ENCODE results near the gene CYSRT1.

Gene CYSRT1, protein sequence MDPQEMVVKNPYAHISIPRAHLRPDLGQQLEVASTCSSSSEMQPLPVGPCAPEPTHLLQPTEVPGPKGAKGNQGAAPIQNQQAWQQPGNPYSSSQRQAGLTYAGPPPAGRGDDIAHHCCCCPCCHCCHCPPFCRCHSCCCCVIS

GRCh38 chr9:137224830-137225694, at the start of gene CYSRT1:
Gene CYSRT1 (plus strand): TSS chr9:137225174. CDS start chr9:137225622, 448 bp downstream.
- no peak for DNase-seq

DNA sequence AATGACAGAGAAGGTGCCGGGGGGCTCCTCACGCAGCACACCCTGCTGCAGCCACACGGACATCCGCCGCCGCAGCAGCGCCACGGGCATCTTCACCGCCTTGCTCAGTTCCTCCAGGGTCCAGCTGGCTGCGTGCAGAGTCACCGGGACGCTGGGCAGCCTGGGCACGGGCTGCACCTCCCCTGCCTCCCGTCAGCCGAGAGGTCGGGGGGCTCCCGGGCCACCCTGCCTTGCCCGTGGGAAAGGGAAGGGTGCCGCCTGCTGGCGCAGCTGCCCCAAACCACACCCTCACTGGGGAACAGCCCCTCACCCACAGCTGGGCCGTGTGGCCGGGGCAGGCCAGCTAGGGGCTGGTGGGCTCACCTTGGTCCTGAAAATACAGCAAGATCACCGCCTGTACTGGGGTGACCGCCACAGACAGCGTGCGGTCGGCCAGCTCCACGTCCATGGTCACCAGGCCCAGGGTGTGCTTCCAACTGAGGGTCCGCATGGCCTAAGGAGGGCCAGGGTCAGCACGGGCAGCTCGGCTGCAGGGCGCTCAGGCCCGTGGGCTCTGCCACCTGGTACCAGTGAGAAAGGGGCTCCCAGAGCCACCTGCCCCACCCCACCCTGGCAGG, 49.5 kb upstream of the CYSRT1 start:
- DNase-seq, result no peak

GRCh38 chr9:137176302-137177182, 48.4 kb upstream of the CYSRT1 start:
- DNase-seq, result no peak

GRCh38 chr9:137178201-137178938, 46.6 kb upstream of the CYSRT1 start:
- no peak for DNase-seq

DNA sequence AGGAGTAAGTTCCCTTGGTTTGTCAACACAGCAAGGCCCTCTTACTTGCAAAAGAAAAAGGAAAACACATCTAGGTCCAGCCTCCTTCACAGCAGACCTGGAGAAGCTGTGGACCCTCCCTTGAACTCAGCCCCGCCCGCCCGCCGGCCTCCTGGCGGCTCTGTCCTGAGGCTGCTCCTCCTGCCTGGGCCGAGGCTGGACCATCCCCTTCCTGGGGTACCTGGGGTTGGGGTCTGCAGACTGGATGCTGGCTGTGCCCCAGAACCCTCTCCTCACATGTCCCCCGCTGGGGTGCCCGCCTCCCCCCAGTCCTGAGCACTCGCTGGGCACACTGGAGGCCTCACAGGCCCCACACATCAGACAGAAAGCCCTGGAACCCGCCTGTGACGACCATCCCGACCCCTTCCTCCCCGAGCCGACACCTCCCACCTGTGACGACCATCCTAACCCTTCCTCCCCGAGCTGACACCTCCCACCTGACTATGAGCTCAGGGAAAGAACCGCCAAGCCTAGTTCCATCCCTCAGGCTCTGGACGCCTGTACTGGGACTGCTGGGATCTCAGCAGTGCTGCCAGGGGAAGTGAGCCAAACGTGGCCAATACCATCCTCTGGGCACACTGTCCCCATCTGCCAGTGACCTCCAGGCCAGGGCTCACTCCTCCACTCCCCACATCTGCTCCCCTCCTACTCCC, 45.9 kb upstream of the CYSRT1 start:
- DNase-seq, result no peak

- no peak for DNase-seq
These were observed 45.2 kb upstream of the CYSRT1 start for GRCh38 chr9:137179761-137180160.

GRCh38 chr9:137180491-137180890, 44.5 kb upstream of the CYSRT1 start:
- no peak for DNase-seq

DNA sequence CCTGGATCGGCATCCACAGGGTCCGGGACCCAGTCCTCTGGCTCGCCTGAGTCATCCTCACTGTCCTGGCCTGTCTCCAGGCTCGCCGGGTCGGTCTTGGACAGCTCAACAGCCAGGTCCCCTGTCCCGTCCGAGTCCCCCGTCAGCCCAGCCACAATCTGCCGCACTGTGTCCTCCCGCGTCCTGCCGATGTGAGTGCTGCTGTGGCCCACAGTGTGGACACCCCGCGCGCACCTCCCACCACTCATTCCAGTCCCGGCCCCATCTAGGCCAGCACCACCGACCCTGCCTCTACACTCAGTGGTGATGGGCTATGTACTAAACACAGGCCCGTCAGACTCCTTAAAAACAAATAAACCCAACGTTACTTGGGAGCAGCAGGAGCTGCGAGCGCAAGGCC, 43.3 kb upstream of the CYSRT1 start:
- no peak for DNase-seq

- DNase-seq, result no peak
These were observed 42.1 kb upstream of the CYSRT1 start for GRCh38 chr9:137182836-137183235.

- no peak for DNase-seq
These were observed 40.9 kb upstream of the CYSRT1 start for GRCh38 chr9:137183980-137184595.

- no peak for DNase-seq
These were observed 39.9 kb upstream of the CYSRT1 start for GRCh38 chr9:137184881-137185660.

- no peak for DNase-seq
These were observed 39.1 kb upstream of the CYSRT1 start for GRCh38 chr9:137185921-137186320.

DNA sequence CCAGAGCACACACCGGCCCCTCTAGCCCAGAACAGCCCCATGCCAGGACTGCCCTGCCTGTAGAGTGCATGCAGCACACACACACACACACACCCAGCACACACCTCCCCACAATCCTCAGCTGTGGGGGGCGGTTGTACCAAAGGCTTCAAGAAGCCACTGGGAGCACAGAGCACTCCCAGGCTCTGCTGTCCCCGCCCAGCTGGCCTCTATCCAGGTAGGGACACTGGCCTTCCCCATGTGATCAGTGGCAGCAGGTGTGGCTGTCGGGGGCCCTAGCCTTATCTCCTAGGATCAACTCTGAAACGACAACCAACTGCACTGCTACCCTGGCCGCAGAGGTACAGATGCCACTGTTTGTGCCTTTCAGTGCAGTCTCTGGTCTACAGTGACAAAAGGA, 38.6 kb upstream of the CYSRT1 start:
- no peak for DNase-seq

DNA sequence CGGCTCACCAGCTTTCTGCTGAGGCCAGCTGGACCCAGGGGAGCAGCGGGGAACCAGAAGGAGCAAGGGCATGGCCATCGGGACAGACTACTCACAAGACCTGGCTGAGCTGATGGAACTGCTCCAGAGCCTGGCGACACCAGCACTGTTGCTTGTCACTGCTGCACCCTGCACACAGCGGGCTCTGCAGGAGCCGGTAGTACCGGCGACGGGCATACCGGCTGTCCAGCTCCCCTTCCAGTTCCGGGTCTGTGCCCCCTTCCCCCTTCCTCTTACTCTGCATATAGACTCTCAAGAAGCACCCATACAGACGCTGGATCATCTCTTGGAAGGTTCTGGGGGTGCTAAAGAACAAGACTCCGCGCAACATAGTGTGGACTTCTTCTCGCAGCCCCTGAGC, 37.6 kb upstream of the CYSRT1 start:
- no peak for DNase-seq

GRCh38 chr9:137188086-137188489, 36.9 kb upstream of the CYSRT1 start:
- DNase-seq, result no peak

DNA sequence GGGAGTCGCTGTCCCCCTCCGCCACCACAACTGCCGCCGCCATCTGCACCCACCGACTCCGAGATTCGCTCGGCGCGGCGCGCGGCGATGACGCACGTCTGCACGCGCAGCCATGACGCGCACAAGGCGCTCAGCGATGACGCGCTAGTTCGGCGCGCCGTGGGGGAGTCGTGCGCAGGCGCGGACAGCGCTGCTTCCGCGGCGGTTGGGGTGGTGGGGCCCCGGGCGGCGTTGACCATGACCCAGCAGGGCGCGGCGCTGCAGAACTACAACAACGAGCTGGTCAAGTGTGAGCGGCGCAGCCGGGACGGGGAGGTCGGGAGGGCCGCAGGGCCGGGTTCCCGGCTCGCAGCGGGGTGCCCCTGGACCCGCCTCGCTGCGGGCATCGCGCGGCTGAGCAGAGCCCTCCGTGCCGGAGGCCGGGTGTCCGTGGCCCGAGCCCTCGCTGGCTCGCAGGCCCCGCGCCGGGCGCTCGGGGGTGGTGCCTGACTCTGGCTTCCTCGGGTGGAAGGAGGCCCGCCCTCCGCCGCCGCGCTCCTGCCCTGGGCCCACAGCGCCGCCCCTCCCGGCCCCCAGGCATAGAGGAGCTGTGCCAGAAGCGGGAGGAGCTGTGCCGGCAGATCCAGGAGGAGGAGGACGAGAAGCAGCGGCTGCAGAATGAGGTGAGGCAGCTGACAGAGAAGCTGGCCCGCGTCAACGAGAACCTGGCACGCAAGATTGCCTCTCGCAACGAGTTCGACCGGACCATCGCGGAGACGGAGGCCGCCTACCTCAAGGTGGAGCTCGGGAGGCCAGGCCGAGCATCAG, 36.3 kb upstream of the CYSRT1 start, which contains the start of the genes ANAPC2 and SSNA1:
Gene ANAPC2, minus strand, starts transcription at position 71 of the 807 bp plus-strand sequence. Its CDS starts 28 bp downstream, at position 43.
Gene SSNA1, plus strand, starts transcription at position 187 of the 807 bp plus-strand sequence. Its CDS starts 51 bp downstream, at position 238.
- no peak for DNase-seq

GRCh38 chr9:137189297-137190295, 35.4 kb upstream of the CYSRT1 start:
- DNase-seq, result no peak

- DNase-seq, result no peak
These were observed 34.6 kb upstream of the CYSRT1 start for GRCh38 chr9:137190315-137190856.
